SK-N-SH (cell line): Measurements from ENCODE around the gene EIF3K.

Source experiments
- CTCF ChIP-seq: fragments of 200-600 bp; sonication (generic); IDR thresholded peaks from 2 replicates; pipeline ENCODE4 v1.6.1; 2017; ENCODE audit warnings: antibody characterized with exemption, mild to moderate bottlenecking, moderate library complexity
- ELF1 ChIP-seq: IDR thresholded peaks from 2 replicates; pipeline ENCODE4 v1.4.0; 2012
- EZH2phosphoT487 ChIP-seq: fragments of 200-600 bp; sonication (generic); IDR thresholded peaks from 2 replicates; pipeline ENCODE4 v1.6.1; 2017; ENCODE audit warnings: low read depth, mixed run types, mild to moderate bottlenecking, antibody characterized with exemption, moderate library complexity, borderline replicate concordance
- FOXJ3 ChIP-seq: sonication (generic); formaldehyde crosslinking; IDR thresholded peaks from 2 replicates; pipeline ENCODE4 v1.5.1; 2020; ENCODE audit warnings: mild to moderate bottlenecking, missing genetic modification reagents
- MAX ChIP-seq: IDR thresholded peaks from 2 replicates; pipeline ENCODE4 v1.4.0; 2012; ENCODE audit warnings: low read depth
- MXI1 ChIP-seq: IDR thresholded peaks from 2 replicates; pipeline ENCODE4 v1.6.1; 2012; ENCODE audit warnings: mild to moderate bottlenecking, low read depth, low read length, improper control_type of control experiment
- PBX3 ChIP-seq: IDR thresholded peaks from 2 replicates; pipeline ENCODE4; 2012
- POLR2AphosphoS5 ChIP-seq: IDR thresholded peaks from 2 replicates; pipeline ENCODE4 v1.6.1; 2012; ENCODE audit warnings: low read depth, low read length
- RFX5 ChIP-seq: IDR thresholded peaks from 2 replicates; pipeline ENCODE4 v1.6.1; 2012; ENCODE audit warnings: mild to moderate bottlenecking, improper control_type of control experiment, low read length
- SIN3A ChIP-seq: IDR thresholded peaks from 2 replicates; pipeline ENCODE4 v1.6.1; 2012; ENCODE audit warnings: low read depth, mild to moderate bottlenecking, low read length, moderate library complexity, borderline replicate concordance
- TAF1 ChIP-seq: IDR thresholded peaks from 2 replicates; pipeline ENCODE4 v1.6.1; 2012; ENCODE audit warnings: low read depth, mild to moderate bottlenecking, low read length, moderate library complexity, borderline replicate concordance
- USF1 ChIP-seq: IDR thresholded peaks from 2 replicates; pipeline ENCODE4 v1.4.0; 2012; ENCODE audit warnings: low read depth, borderline replicate concordance
- YY1 ChIP-seq: IDR thresholded peaks from 2 replicates; pipeline ENCODE4 v1.4.0; 2012; ENCODE audit warnings: low read depth, mild to moderate bottlenecking

- TF ChIP-seq RFX5 = no peak
- TF ChIP-seq TAF1 = no peak
- TF ChIP-seq ELF1 = no peak
- TF ChIP-seq MXI1 = no peak
- TF ChIP-seq EZH2phosphoT487 = no peak
- no peak for TF ChIP-seq SIN3A
- no peak for TF ChIP-seq POLR2AphosphoS5
- TF ChIP-seq CTCF = no peak
- TF ChIP-seq MAX = no peak
- no peak for TF ChIP-seq USF1
- no peak for TF ChIP-seq FOXJ3
- TF ChIP-seq YY1 = no peak
- TF ChIP-seq PBX3 = no peak
Observed at GRCh38 chr19:38569368-38569983, 49.5 kb upstream of the EIF3K start.
